Hypothalamus (tissue), 51 donors: Measurements from ENCODE around the gene LRCH4.
"Not testable (repeated sequence)": the region's sequence is repeated elsewhere in the genome, so short reads cannot be mapped to it uniquely, and the experiment has no call there.

Experiments used
- DNase-seq, 51 donors: peaks; one replicate each; lab custom pipeline; 2025; lab: John Stamatoyannopoulos, UW

Gene LRCH4

GRCh38 chr7:100546926-100547800 lies 38.8 kb downstream of the LRCH4 start:
- peak in 3 of 51 donors; percentile 8 to 35 (median 25) for DNase-seq

- no peak for DNase-seq
These were observed 39.6 kb downstream of the LRCH4 start for GRCh38 chr7:100546129-100546925.

- peak in 23 of 51 donors; percentile 5 to 76 (median 31) for DNase-seq
These were observed 40.4 kb downstream of the LRCH4 start for GRCh38 chr7:100545360-100546128.

- DNase-seq, result peak in 1 of 51 donors; percentile 21
These were observed 41.0 kb downstream of the LRCH4 start for GRCh38 chr7:100544967-100545359.

- no peak for DNase-seq
These were observed 41.5 kb downstream of the LRCH4 start for GRCh38 chr7:100544386-100544785.

GRCh38 chr7:100543586-100543985 lies 42.3 kb downstream of the LRCH4 start:
- DNase-seq, result peak in 1 of 51 donors; percentile 22

- not testable (repeated sequence) for DNase-seq
These were observed 44.6 kb downstream of the LRCH4 start for GRCh38 chr7:100541309-100541708.

- no peak for DNase-seq
These were observed 45.7 kb downstream of the LRCH4 start for GRCh38 chr7:100540073-100540723.

- DNase-seq, result peak in 2 of 51 donors; percentile 25 to 51
These were observed 46.4 kb downstream of the LRCH4 start for GRCh38 chr7:100539436-100540006.

- peak; percentile 89 to 100 (median 100) for DNase-seq
These were observed 47.1 kb downstream of the LRCH4 start, which contains the start of gene AGFG2 for GRCh38 chr7:100538654-100539435. Gene AGFG2, plus strand, starts transcription at chr7:100539203. Its CDS starts 144 bp downstream, at chr7:100539347.

GRCh38 chr7:100538348-100538653 lies 47.6 kb downstream of the LRCH4 start:
- DNase-seq, result no peak

GRCh38 chr7:100536695-100537094 lies 49.2 kb downstream of the LRCH4 start:
- DNase-seq, result not testable (repeated sequence)

- not testable (repeated sequence) for DNase-seq
These were observed 49.9 kb downstream of the LRCH4 start for GRCh38 chr7:100535982-100536381.

GRCh38 chr7:100532165-100533022 lies 53.5 kb downstream of the LRCH4 start:
- DNase-seq, result no peak

- DNase-seq, result not testable (repeated sequence)
These were observed 57.6 kb downstream of the LRCH4 start for GRCh38 chr7:100528108-100528866.
